Nephron (organoid): ENCODE data around the gene PTPRM.

Experiments
- H3K27ac Mint-ChIP-seq, 3 experiments: 2 replicates each; pipeline ENCODE4 v1.8.0; 2020; ENCODE audit warnings: mixed read lengths in 3 of 3, mild to moderate bottlenecking in 2 of 3, moderate library complexity in 1 of 3
- H3K27me3 Mint-ChIP-seq: 2 replicates; pipeline ENCODE4 v1.8.0; 2021; ENCODE audit warnings: low read depth, mild to moderate bottlenecking, moderate library complexity, mixed read lengths
- H3K36me3 Mint-ChIP-seq: 2 replicates; pipeline ENCODE4 v1.8.0; 2020; ENCODE audit warnings: low read depth, mixed read lengths
- H3K4me1 Mint-ChIP-seq: 2 replicates; pipeline ENCODE4 v1.8.0; 2020; ENCODE audit warnings: mixed read lengths
- H3K4me3 Mint-ChIP-seq, 3 experiments: 2 replicates each; pipeline ENCODE4 v1.8.0; 2020; ENCODE audit warnings: mild to moderate bottlenecking in 3 of 3, mixed read lengths in 3 of 3, moderate library complexity in 2 of 3
- H3K9me3 Mint-ChIP-seq: 2 replicates; pipeline ENCODE4 v1.8.0; 2020; ENCODE audit warnings: mixed read lengths
- TF ChIP-seq, protein P1 (sequence below), 3 experiments: fragments of 200-600 bp; sonication (generic); IDR thresholded peaks; one replicate each; pipeline ENCODE4 v1.5.0; 2021; ENCODE audit warnings: antibody characterized with exemption in 3 of 3; ENCODE audit not compliant: unreplicated experiment in 3 of 3

The PTPRM gene

DNA sequence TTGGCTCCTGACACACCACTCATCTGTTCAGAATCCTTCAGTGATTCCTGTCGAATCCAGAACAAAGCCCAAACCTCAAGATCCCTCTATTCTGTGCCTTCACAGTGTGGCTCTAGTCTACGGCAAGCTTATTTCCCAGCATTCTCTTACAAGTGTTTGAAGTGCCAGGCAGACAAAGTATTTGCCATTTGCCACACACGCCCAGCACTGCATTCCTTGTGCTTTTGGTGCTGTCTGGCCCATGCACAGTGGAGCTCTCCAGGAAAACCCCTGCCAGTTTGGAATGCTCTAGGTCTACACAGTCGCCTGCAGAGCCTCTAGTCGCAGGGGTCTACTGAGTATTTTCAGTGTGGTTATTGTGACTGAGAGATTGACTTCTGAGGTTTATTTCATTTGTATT, 783.5 kb downstream of the PTPRM start:
- H3K9me3 Mint-ChIP-seq, result peaks cover 8% of the 10 kb centered on the region
- no peak overlapping the region for H3K27ac Mint-ChIP-seq
- H3K4me1 Mint-ChIP-seq, result no peaks in the 10 kb centered on the region
- TF ChIP-seq, protein P1, sequence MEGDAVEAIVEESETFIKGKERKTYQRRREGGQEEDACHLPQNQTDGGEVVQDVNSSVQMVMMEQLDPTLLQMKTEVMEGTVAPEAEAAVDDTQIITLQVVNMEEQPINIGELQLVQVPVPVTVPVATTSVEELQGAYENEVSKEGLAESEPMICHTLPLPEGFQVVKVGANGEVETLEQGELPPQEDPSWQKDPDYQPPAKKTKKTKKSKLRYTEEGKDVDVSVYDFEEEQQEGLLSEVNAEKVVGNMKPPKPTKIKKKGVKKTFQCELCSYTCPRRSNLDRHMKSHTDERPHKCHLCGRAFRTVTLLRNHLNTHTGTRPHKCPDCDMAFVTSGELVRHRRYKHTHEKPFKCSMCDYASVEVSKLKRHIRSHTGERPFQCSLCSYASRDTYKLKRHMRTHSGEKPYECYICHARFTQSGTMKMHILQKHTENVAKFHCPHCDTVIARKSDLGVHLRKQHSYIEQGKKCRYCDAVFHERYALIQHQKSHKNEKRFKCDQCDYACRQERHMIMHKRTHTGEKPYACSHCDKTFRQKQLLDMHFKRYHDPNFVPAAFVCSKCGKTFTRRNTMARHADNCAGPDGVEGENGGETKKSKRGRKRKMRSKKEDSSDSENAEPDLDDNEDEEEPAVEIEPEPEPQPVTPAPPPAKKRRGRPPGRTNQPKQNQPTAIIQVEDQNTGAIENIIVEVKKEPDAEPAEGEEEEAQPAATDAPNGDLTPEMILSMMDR (IDR thresholded peaks at IDR 0.05; ENCODE audit: unreplicated experiment in 3 of 3), result no peak
- H3K36me3 Mint-ChIP-seq, result peaks cover 19% of the 10 kb centered on the region
- H3K4me3 Mint-ChIP-seq, result no peak overlapping the region
- H3K27me3 Mint-ChIP-seq, result no peaks in the 10 kb centered on the region

DNA sequence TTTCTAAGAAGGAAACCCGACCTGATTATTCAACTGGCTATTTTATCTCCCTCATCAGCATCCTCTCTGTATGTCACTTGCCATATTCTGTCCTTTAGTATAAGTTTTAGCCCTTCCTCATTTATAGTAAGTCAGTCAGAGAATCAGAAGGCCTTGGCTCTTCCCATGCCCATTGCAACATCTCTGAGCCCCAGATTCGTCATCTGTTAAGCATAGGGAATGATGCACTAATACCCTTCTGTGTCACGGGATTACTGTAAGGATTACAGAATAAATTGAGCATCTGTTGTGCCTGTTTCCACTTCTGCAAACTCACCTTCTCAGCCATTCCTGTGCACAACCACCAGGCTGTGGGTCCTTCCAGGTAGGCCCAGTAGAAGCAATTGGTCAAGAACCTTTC, 784.0 kb downstream of the PTPRM start:
- Mint-ChIP-seq H3K27me3 (no peaks in the 10 kb centered on the region), H3K27ac (no peak overlapping the region), H3K4me1 (no peaks in the 10 kb centered on the region)

DNA sequence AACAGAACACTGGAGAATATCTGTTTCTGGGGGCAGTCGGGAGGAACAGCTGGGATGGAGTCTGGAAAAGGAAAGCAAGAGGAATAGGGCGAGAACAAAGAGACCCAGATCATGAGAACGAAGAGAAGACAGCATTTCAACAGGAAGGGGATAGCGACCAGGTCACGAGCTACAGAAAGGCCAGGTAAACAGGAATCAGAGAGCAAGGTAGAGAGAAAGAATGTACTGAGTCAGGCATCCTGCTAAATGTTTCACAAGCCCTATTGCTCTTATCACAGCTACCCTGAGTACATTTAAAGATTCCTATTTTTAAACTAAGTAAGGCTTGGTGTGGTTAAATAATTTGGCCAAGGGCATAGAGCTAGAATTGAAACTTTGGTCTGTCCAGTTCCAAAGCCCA, 787.2 kb downstream of the PTPRM start:
- Mint-ChIP-seq H3K9me3 (peaks cover 8% of the 10 kb centered on the region), H3K4me1 (no peaks in the 10 kb centered on the region), H3K4me3 (no peak overlapping the region), H3K36me3 (peaks cover 7% of the 10 kb centered on the region), H3K27ac (no peak overlapping the region), H3K27me3 (peaks cover 7% of the 10 kb centered on the region)
- TF ChIP-seq, protein P1 (IDR thresholded peaks at IDR 0.05; ENCODE audit: unreplicated experiment in 3 of 3), result no peak

More for the DNA sequence above, 784.0 kb downstream of the PTPRM start:
- peaks cover 8% of the 10 kb centered on the region for H3K9me3 Mint-ChIP-seq
- peaks cover 18% of the 10 kb centered on the region for H3K36me3 Mint-ChIP-seq
- no peak overlapping the region for H3K4me3 Mint-ChIP-seq
- TF ChIP-seq, protein P1 (IDR thresholded peaks at IDR 0.05; ENCODE audit: unreplicated experiment in 3 of 3), result no peak

DNA sequence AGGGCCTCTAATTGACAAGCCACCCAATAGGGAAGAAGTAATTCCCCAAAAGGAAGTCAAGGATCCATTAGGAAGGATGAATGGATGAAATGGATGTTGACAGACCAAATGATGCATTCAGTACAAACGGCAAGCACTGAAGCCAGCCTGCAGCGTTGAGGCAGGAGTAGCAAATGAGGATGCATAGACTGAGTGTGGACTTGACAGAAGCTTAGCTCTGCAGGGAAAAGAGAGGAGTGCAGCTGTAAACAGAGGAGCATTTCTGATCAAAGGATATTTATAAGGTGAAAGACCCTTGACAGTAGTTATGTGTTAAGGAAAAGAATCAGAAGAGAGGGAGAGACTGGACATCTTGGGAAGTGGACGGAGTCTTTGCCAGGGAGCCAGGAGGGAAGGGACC, 788.9 kb downstream of the PTPRM start:
- H3K4me1 Mint-ChIP-seq, result no peaks in the 10 kb centered on the region
- TF ChIP-seq, protein P1 (IDR thresholded peaks at IDR 0.05; ENCODE audit: unreplicated experiment in 3 of 3), result no peak
- H3K4me3 Mint-ChIP-seq, result no peak overlapping the region
- peaks cover 4% of the 10 kb centered on the region for H3K9me3 Mint-ChIP-seq
- no peak overlapping the region for H3K27ac Mint-ChIP-seq
- peaks cover 3% of the 10 kb centered on the region for H3K36me3 Mint-ChIP-seq
- peaks cover 13% of the 10 kb centered on the region for H3K27me3 Mint-ChIP-seq

DNA sequence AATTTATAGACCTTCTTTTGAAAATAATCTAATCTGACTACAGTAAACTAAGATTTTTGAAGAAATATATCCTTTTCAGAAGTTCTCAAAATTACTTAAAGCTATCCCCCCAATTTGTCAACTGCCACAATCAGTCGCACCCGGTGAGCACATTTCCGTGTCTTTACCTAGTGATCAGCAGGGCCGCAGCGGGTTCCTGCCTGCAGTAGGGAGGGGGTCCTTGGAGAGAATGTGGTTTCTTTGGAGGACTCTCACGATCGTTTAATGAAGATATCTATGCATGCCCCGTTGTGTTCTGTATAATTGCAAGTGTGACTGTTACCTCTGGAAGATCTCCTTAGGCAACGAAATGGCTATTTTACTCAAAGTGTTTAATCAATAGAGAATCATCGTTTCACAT, 790.2 kb downstream of the PTPRM start:
- Mint-ChIP-seq H3K27me3 (peaks cover 17% of the 10 kb centered on the region), H3K36me3 (peaks cover 3% of the 10 kb centered on the region), H3K4me3 (no peak overlapping the region), H3K4me1 (no peaks in the 10 kb centered on the region), H3K27ac (no peak overlapping the region), H3K9me3 (no peaks in the 10 kb centered on the region)
- TF ChIP-seq, protein P1 (IDR thresholded peaks at IDR 0.05; ENCODE audit: unreplicated experiment in 3 of 3), result no peak

DNA sequence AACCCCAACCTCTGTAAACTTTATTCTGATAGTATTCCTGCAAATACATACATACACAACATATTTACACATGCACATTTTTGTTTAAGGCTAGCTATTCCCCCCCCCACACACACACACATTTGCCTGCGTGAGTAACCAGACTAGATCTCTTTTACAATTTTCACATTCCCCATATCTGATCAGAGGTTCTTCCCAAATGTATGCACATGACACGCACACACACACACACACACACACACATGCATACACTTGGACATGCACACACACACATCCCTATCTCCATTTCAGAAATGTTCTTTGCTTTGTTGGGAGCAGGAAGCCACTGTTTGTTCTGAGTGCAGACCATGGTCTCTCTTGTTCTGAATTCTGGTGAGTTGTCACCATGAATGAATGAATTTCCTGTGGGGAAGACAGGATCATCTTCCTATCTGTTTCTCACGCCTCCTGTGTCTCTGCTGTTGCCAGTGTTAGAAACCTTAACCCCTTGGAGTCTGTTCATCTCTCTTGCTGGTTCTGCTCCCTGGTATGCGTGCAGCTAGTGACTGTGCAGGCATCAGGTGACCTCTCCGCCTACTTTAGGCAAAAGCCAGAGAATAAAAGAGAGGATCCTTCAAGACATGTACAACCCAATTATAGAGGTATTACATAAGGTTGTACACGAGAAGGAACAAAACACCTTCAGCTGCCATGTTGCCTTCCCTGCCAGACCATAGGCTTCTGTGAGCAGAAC, 791.1 kb downstream of the PTPRM start:
- TF ChIP-seq, protein P1 (IDR thresholded peaks at IDR 0.05; ENCODE audit: unreplicated experiment in 3 of 3), result no peak
- peaks cover 17% of the 10 kb centered on the region for H3K27me3 Mint-ChIP-seq
- no peak overlapping the region for H3K27ac Mint-ChIP-seq
- no peaks in the 10 kb centered on the region for H3K4me1 Mint-ChIP-seq
- no peaks in the 10 kb centered on the region for H3K9me3 Mint-ChIP-seq
- H3K4me3 Mint-ChIP-seq, result no peak overlapping the region
- H3K36me3 Mint-ChIP-seq, result peaks cover 3% of the 10 kb centered on the region
